ENCODE results near the gene ARHGEF28. TPM values are rescaled to one million over a fixed set of nuclear protein-coding genes. Genes with fewer than 3 reads are reported as not detected.

Gene ARHGEF28
- total and polyA plus RNA-seq, 10 of the 15 experiments (the other 5 are each of a cell fraction or from before 2014, with no cell fraction given): 0.10 to 0.72 (median 0.22) TPM; not detected in 2

GRCh38 chr5:73818357-73818756 is 192.4 kb downstream of the ARHGEF28 start:
- ChIA-PET SMC1A (ENCODE audit: uncharacterized antibody, unreplicated experiment) (no interaction called here), CTCF (no interaction called here), POLR2A (no interaction called here), RAD21 (ENCODE audit: unreplicated experiment) (no interaction called here)
- in situ Hi-C loops (cut with MboI): no loop called here
- H4K20me1 ChIP-seq (ENCODE audit: control insufficient read depth, insufficient read depth): no peaks in the 10 kb centered on the region
- BruUV-seq (replicated peaks): no TSS peak
- H3K9ac ChIP-seq (ENCODE audit: control insufficient read depth, insufficient read depth, low read length): no peak overlapping the region
- no peak overlapping the region for H3K4me2 ChIP-seq (ENCODE audit: control insufficient read depth, insufficient read depth)
- no peaks in the 10 kb centered on the region for H3K36me3 ChIP-seq (ENCODE audit: control insufficient read depth in 2 of 2, insufficient read depth in 2 of 2, low read length in 1 of 2)
- ATAC-seq (no peak), DNase-seq (ENCODE audit: low read depth, low spot score) (no peak), FAIRE-seq (no peak)
- no peaks in the 10 kb centered on the region for H3K9me3 ChIP-seq (replicated peaks; ENCODE audit: control insufficient read depth, insufficient read depth, low read length)
- no peaks in the 10 kb centered on the region for H3K79me2 ChIP-seq (ENCODE audit: control insufficient read depth, insufficient read depth, low read length)
- no peaks in the 10 kb centered on the region for H3K4me1 ChIP-seq (ENCODE audit: control insufficient read depth, insufficient read depth, low read length)
- no peak for TF ChIP-seq CBX5 (IDR thresholded peaks at IDR 0.05; ENCODE audit: low read depth)
- no peak for TF ChIP-seq TBL1XR1 (IDR thresholded peaks at IDR 0.05; ENCODE audit: low read depth, low read length)
- no peak for TF ChIP-seq CBFB (IDR thresholded peaks at IDR 0.05; ENCODE audit: low read depth)
- no peak for TF ChIP-seq BACH1 (IDR thresholded peaks at IDR 0.05; ENCODE audit: borderline replicate concordance)
- no peak for TF ChIP-seq HCFC1 (IDR thresholded peaks at IDR 0.05; ENCODE audit: low read length)
- no peak for TF ChIP-seq POLR2A (IDR thresholded peaks at IDR 0.05; ENCODE audit: low read depth, low read length)
- TF ChIP-seq RFX5 (IDR thresholded peaks at IDR 0.05; ENCODE audit: low read depth, low read length): no peak
- TF ChIP-seq ZBTB4 (CRISPR knock-in tag; IDR thresholded peaks at IDR 0.05): no peak
- intact Hi-C loops (cut with micrococcal nuclease; ENCODE audit: unreplicated experiment): no loop called here
- H3K27me3 ChIP-seq (replicated peaks in 1 of 2; ENCODE audit: control insufficient read depth in 2 of 2, insufficient read depth in 2 of 2, low read length in 1 of 2): no peaks in the 10 kb centered on the region
- H3K27ac ChIP-seq (ENCODE audit: control insufficient read depth, insufficient read depth): no peak overlapping the region
- no peak overlapping the region for H3K4me3 ChIP-seq
- H2AFZ ChIP-seq (ENCODE audit: control insufficient read depth, low read depth, low read length): no peak overlapping the region

All from GM12878 (cell line).